CD4-positive, CD25-positive, alpha-beta regulatory T cell (primary cell): ENCODE results near the gene PEMT. TPM values are rescaled to one million over a fixed set of nuclear protein-coding genes. Genes with fewer than 3 reads are reported as not detected.

Experiments used
- ATAC-seq, 2 donors: fragments of 150-1000 bp; cut with Tn5 transposase; one replicate each; pipeline ENCODE4 v1.10.0; 2021; ENCODE audit warnings: low read depth in 2 of 2, moderate number of reproducible peaks in 2 of 2, moderate library complexity in 1 of 2
- DNase-seq, 3 donors: peaks; one replicate each; pipeline versions ENCODE4 v3.0.0 to v3.0.0-alpha.2; 2012 to 2022; ENCODE audit warnings: mixed read lengths in 1 of 3
- H3K27ac ChIP-seq: one replicate; pipeline ENCODE4 v1.7.0; 2013; ENCODE audit warnings: mild to moderate bottlenecking, low read length; ENCODE audit not compliant: insufficient read depth, poor library complexity, severe bottlenecking
- H3K27me3 ChIP-seq: one replicate; pipeline ENCODE4 v1.7.0; 2013; ENCODE audit warnings: low read length; ENCODE audit not compliant: control insufficient read depth, insufficient read depth
- H3K36me3 ChIP-seq: one replicate; pipeline ENCODE4 v1.7.0; 2013; ENCODE audit warnings: mild to moderate bottlenecking, low read length, moderate library complexity; ENCODE audit not compliant: control insufficient read depth, insufficient read depth
- H3K4me1 ChIP-seq: 2 replicates; pipeline ENCODE4 v1.7.0; 2013; ENCODE audit warnings: mild to moderate bottlenecking, low read length; ENCODE audit not compliant: insufficient read depth, control insufficient read depth, poor library complexity, severe bottlenecking
- H3K4me3 ChIP-seq: one replicate; pipeline ENCODE4 v1.7.0; 2013; ENCODE audit warnings: low read depth, mild to moderate bottlenecking, low read length, moderate library complexity
- H3K9me3 ChIP-seq, 2 experiments: 1 replicate in 1 of 2; 2 replicates in 1 of 2; pipeline ENCODE4 v1.7.0; 2013; ENCODE audit warnings: low read length in 2 of 2, mild to moderate bottlenecking in 1 of 2, moderate library complexity in 1 of 2; ENCODE audit not compliant: control insufficient read depth in 2 of 2
- H3K27ac Mint-ChIP-seq, 3 donors: one replicate each; pipeline ENCODE4 v1.8.0; 2020 to 2022; ENCODE audit warnings: mild to moderate bottlenecking in 3 of 3, mixed read lengths in 3 of 3, moderate library complexity in 2 of 3
- H3K27me3 Mint-ChIP-seq: one replicate; pipeline ENCODE4 v1.8.0; 2022; ENCODE audit warnings: mild to moderate bottlenecking, mixed read lengths
- H3K36me3 Mint-ChIP-seq: one replicate; pipeline ENCODE4 v1.8.0; 2020; ENCODE audit warnings: mixed read lengths
- H3K4me1 Mint-ChIP-seq, 4 donors: one replicate each; pipeline ENCODE4 v1.8.0; 2020 to 2022; ENCODE audit warnings: mixed read lengths in 4 of 4, mild to moderate bottlenecking in 1 of 4
- H3K4me3 Mint-ChIP-seq, 4 donors: one replicate each; pipeline ENCODE4 v1.8.0; 2020 to 2022; ENCODE audit warnings: mild to moderate bottlenecking in 4 of 4, mixed read lengths in 4 of 4, moderate library complexity in 3 of 4
- H3K9me3 Mint-ChIP-seq, 7 donors: one replicate each; pipeline ENCODE4 v1.8.0; 2020 to 2022; ENCODE audit warnings: mixed read lengths in 7 of 7, mild to moderate bottlenecking in 3 of 7, moderate library complexity in 2 of 7
- polyA plus RNA-seq, 4 donors: library from polyadenylated mRNA; unstranded; fragments of 300-500 nt; fragmentation: Illumina TruSeq; gene quantifications; one replicate each; pipeline ENCODE4 v1.2.3, GENCODE V29; 2021
- total RNA-seq: library from RNA; stranded (reverse); gene quantifications from one replicate; pipeline ENCODE4 v1.2.3, GENCODE V29; 2022

The PEMT gene
- total and polyA plus RNA-seq, 5 donors from 2014 or later, result 13.2 to 33.2 (median 27.3) TPM

DNA sequence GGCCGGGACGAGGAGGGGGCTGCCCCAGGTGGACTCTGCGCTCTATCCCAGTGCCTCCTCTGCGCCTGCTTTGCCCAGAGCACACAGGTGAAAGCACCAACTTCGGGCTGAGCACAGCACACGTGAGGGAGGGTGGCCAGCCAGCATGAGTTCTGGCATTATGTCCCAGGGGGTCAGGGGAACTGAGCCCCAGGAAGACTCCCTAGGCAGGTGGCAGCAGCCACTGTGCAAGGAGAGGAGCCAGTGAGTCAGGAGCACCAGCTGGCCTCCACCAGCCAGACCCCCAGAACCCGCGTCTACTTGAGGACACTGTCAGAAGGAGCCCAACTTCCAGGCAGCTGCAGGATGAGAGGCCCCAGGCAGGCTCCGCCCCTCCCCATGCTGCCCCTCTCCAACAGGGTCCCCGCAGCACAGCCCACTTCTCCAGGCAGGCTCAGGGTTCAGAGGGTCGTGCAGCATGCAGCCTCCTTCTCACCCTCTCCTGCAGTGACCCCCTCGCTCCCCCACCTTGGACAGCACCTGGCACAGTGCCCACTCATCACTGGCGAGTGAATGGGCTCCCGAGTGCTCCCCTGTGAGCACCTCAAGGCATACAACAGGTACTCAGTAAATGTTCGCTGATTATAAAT is 51.1 kb downstream of the PEMT start:
- Histone ChIP-seq H3K9me3 (no peaks in the 10 kb centered on the region), H3K27me3 (no peaks in the 10 kb centered on the region), H3K4me3 (no peak overlapping the region), H3K4me1 (no peaks in the 10 kb centered on the region), H3K27ac (no peak overlapping the region), H3K36me3 (no peaks in the 10 kb centered on the region)
- Mint-ChIP-seq H3K4me1 (peaks cover 0 to 1% (median 0%) of the 10 kb centered on the region in 4 donors), H3K4me3 (no peak overlapping the region), H3K9me3 (no peaks in the 10 kb centered on the region), H3K36me3 (no peaks in the 10 kb centered on the region), H3K27ac (no peak overlapping the region), H3K27me3 (no peaks in the 10 kb centered on the region)
- DNase-seq (no peak), ATAC-seq (no peak)

DNA sequence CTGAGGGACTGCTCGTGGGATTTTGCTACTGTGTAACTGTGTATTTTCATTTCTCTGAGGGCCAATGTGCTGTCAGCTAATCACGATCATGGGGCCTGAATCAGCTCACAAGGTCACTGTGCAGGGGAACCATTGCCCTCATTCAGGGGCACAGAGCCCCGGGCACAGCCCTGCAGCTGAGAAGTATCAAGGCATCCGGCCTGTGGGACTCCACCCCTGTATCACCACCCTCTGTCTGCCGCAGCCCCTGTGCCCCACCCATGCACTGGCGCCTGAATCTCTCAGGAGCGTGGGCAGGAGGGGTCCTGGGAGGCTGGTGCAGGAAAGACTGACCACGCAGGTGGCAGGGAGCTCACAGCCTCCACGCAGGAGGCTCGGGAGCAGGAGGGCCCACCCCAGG is 51.9 kb downstream of the PEMT start:
- Mint-ChIP-seq H3K36me3 (no peaks in the 10 kb centered on the region), H3K4me1 (peaks cover 0 to 1% (median 0%) of the 10 kb centered on the region in 4 donors), H3K27ac (no peak overlapping the region), H3K9me3 (no peaks in the 10 kb centered on the region), H3K4me3 (no peak overlapping the region), H3K27me3 (no peaks in the 10 kb centered on the region)
- Histone ChIP-seq H3K36me3 (no peaks in the 10 kb centered on the region), H3K4me3 (no peak overlapping the region), H3K27ac (no peak overlapping the region), H3K9me3 (no peaks in the 10 kb centered on the region), H3K27me3 (no peaks in the 10 kb centered on the region), H3K4me1 (no peaks in the 10 kb centered on the region)
- DNase-seq (no peak), ATAC-seq (no peak)

DNA sequence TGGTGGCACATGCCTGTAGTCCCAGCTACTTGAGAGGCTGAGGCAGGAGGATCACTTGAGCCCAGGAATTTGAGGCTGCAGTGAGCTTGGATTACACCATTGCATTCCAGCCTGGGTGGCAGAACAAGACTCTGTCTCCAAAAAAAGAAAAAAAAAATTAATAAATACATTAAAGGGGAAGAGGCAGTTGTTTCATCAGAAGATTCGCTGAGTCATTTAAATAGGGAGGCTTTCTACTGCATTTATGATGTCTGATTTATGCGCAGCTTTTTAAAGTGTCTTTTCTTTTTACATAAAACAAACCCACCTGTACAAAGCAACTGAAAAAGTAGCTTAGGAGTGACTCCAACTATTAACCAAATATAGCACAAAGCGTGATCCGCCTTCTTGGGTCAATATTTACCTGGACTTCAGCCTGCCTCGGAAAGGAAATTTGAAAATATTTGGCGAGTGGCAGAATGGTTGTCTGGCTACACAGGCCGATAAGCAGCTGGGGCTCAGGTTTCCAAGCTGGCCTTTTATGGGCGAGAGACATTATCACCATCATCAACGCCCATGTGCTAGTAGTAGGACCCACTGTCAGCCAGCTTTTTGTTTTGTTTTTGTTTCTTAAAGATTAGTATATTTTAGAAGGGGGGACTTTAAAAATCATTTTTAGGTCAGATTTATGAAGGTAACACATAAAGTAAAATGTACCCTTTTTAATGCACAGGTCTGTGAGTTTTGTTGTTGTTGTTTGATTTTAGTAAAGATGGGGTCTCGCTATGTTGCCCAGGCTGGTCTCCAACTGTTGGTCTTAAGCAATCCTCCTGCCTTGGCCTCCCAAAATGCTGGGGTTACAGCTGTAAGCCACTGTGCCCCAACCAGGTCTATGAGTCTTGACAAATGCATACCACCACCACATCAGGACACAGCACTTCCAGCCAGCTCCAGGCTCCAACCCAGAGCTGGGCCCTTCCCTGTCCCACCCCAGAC is 52.8 kb downstream of the PEMT start:
- Mint-ChIP-seq H3K9me3 (no peaks in the 10 kb centered on the region), H3K27ac (no peak overlapping the region), H3K36me3 (no peaks in the 10 kb centered on the region), H3K4me1 (peaks cover 0 to 1% (median 0%) of the 10 kb centered on the region in 4 donors), H3K4me3 (no peak overlapping the region), H3K27me3 (no peaks in the 10 kb centered on the region)
- DNase-seq (no peak), ATAC-seq (no peak)
- Histone ChIP-seq H3K36me3 (no peaks in the 10 kb centered on the region), H3K27me3 (no peaks in the 10 kb centered on the region), H3K27ac (no peak overlapping the region), H3K9me3 (no peaks in the 10 kb centered on the region), H3K4me3 (no peak overlapping the region), H3K4me1 (no peaks in the 10 kb centered on the region)

DNA sequence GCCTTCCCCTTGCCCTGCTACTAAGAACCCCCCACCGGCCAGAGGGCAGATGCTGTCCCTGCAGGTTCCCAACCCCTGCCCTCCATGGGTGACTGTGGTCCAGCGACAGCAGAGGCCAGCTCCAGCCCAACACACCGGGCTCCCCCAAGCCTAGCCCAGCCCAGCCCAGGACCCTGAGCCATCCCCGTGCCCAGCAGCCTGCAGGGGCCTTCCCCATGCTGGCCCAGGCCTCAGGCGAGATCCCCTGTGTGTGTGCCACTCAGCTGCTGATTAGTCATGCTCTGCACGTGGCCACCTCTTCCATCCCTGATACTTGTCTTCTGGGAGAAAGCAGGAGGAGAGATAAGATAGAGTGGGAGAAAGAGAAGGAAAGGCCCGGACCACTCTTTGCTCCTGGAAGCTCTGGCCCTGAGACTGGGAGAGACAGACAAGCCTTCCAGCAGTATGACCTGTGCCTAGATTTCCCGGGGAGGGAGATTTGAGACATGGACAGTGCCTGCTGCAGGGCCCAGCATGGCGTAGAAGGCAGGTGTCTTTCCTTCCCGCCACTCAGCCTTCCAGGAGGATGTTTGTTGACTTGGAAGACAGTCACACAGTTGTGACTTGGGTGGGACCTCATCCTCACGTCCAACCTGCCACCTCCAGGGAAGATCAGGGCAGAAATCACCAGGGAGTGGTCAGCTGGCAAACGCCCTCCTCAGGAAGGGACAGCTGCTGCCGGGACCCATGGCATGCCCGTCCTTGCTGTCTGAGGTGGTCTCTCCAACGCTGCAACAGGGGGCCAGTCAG is 54.0 kb downstream of the PEMT start:
- H3K27me3 ChIP-seq, result no peaks in the 10 kb centered on the region
- Mint-ChIP-seq H3K36me3 (no peaks in the 10 kb centered on the region), H3K27ac (no peak overlapping the region), H3K4me3 (no peak overlapping the region), H3K9me3 (no peaks in the 10 kb centered on the region), H3K27me3 (no peaks in the 10 kb centered on the region), H3K4me1 (peaks cover 0 to 1% (median 0%) of the 10 kb centered on the region in 4 donors)
- no peak overlapping the region for H3K27ac ChIP-seq
- no peak for DNase-seq
- no peak for ATAC-seq
- no peaks in the 10 kb centered on the region for H3K36me3 ChIP-seq
- no peaks in the 10 kb centered on the region for H3K9me3 ChIP-seq
- no peak overlapping the region for H3K4me3 ChIP-seq
- no peaks in the 10 kb centered on the region for H3K4me1 ChIP-seq

DNA sequence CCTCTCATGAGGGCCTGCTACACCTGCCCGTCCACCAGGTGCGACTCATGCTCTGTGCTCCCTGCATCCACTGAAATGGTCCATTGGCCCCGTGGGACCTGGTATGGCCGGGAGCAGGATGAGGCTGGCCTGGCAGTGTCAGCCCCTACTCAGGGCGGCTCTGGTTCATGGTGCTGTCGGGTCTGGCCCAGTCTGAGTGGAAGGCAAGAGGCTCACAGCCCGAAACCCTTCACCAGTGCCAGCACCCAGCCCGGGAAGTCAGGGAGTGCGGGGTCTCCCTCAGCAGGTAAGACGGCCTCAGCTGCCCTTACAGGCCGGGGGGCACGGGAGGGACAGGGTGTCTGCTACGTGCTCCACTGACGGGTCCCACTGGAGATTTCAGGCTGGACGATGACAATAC is 54.8 kb downstream of the PEMT start:
- Histone ChIP-seq H3K9me3 (no peaks in the 10 kb centered on the region), H3K4me1 (no peaks in the 10 kb centered on the region), H3K4me3 (no peak overlapping the region), H3K27me3 (no peaks in the 10 kb centered on the region), H3K36me3 (no peaks in the 10 kb centered on the region), H3K27ac (no peak overlapping the region)
- Mint-ChIP-seq H3K36me3 (no peaks in the 10 kb centered on the region), H3K27ac (no peak overlapping the region), H3K4me3 (no peak overlapping the region), H3K9me3 (no peaks in the 10 kb centered on the region), H3K4me1 (peaks cover 0 to 4% (median 0%) of the 10 kb centered on the region in 4 donors), H3K27me3 (no peaks in the 10 kb centered on the region)
- no peak for DNase-seq
- no peak for ATAC-seq

DNA sequence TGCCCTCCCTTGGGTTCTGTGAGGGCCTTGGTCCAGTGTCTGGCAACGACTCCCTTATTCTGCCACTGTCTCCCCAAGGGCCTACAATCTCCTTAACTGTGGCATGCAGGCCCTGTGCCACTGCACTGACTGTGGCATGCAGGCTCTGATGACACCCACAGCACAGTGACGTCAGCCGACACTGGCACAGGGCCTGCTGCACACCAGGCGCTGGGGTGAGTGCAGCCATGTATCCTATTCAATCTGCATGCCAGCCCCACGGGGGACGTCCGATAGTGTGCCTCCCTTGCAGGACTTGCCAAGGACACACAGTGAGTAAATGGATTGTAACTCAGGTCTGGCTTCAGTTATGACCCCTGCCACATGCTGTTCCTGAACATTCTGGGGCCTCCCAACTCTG is 55.6 kb downstream of the PEMT start:
- Mint-ChIP-seq H3K4me3 (no peak overlapping the region), H3K27me3 (no peaks in the 10 kb centered on the region), H3K4me1 (peaks cover 0 to 4% (median 0%) of the 10 kb centered on the region in 4 donors), H3K27ac (no peak overlapping the region), H3K9me3 (no peaks in the 10 kb centered on the region), H3K36me3 (no peaks in the 10 kb centered on the region)
- ATAC-seq (no peak), DNase-seq (no peak)
- no peaks in the 10 kb centered on the region for H3K36me3 ChIP-seq
- H3K27ac ChIP-seq, result no peak overlapping the region
- H3K4me3 ChIP-seq, result no peak overlapping the region
- no peaks in the 10 kb centered on the region for H3K9me3 ChIP-seq
- H3K27me3 ChIP-seq, result no peaks in the 10 kb centered on the region
- H3K4me1 ChIP-seq, result no peaks in the 10 kb centered on the region

DNA sequence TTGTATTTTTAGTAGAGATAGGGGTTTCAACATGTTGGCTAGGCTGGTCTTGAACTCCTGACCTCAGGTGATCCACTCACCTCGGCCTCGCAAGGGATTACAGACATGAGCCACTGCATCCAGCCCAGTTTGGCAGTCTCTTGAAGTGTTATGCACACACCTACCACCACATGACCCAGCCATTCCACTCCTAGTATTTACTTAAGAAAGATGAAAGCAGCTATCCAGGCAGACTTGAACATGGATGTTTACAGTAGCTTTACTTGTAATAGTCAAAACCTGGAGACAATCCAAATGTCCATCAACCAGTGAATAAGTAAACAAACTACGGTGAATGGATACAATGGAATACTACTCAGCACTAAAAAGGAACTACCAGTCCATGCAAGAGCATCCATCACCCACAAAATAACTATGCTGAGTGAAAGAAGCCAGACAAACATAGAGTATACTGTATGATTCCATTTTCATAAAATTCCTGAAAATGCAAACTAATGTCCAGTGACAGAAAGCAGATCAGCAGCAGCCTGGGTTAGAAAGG is 57.5 kb downstream of the PEMT start:
- peaks cover 0 to 3% (median 0%) of the 10 kb centered on the region in 4 donors for H3K4me1 Mint-ChIP-seq
- H3K27ac Mint-ChIP-seq, result no peak overlapping the region
- Histone ChIP-seq H3K36me3 (no peaks in the 10 kb centered on the region), H3K27me3 (no peaks in the 10 kb centered on the region), H3K9me3 (no peaks in the 10 kb centered on the region), H3K4me3 (no peak overlapping the region), H3K27ac (no peak overlapping the region), H3K4me1 (no peaks in the 10 kb centered on the region)
- no peak for DNase-seq
- no peak for ATAC-seq
- no peak overlapping the region for H3K4me3 Mint-ChIP-seq
- no peaks in the 10 kb centered on the region for H3K36me3 Mint-ChIP-seq
- no peaks in the 10 kb centered on the region for H3K9me3 Mint-ChIP-seq
- H3K27me3 Mint-ChIP-seq, result no peaks in the 10 kb centered on the region
